Smooth muscle cell of the coronary artery (primary cell): ENCODE data around the gene RPH3AL. TPM values are rescaled to one million over a fixed set of nuclear protein-coding genes. Genes with fewer than 3 reads are reported as not detected.

ENCODE experiments used
- total RNA-seq: library from RNA; depleted of rRNA; stranded (reverse); fragments of >200 nt; gene quantifications from 2 replicates; pipeline ENCODE4 v1.2.3, GENCODE V29; 2014; ENCODE audit warnings: low replicate concordance

RPH3AL gene
- 0.53 and 0.70 TPM in 2 replicates for total RNA-seq

GRCh38 chr17:352421-353212, at the start of gene RPH3AL:
RPH3AL (minus strand) TSS chr17:352807; CDS start chr17:327543, 25,264 bp downstream.

GRCh38 chr17:181245-182049, 171.2 kb downstream of the RPH3AL start, which contains the start of gene DOC2B:
DOC2B (minus strand) TSS chr17:181650; CDS start chr17:181479, 171 bp downstream.

Other genes starting within 250 kb of the RPH3AL start
- gene SCGB1C2, start 215.2 kb downstream of the RPH3AL start, total RNA-seq: not detected in 2 replicates
- gene DOC2B, start 171.2 kb downstream of the RPH3AL start, total RNA-seq: not detected in 2 replicates
- 5.1 and 11.9 TPM in 2 replicates for gene RFLNB, start 93.1 kb upstream of the RPH3AL start, total RNA-seq